HL-60/S4 (cell line): ENCODE results near the gene KRT15.
"Not testable (repeated sequence)": the region's sequence is repeated elsewhere in the genome, so short reads cannot be mapped to it uniquely, and the experiment has no call there.

Source experiments
- in situ Hi-C: fragments of 300-500 bp; cut with MboI; formaldehyde crosslinking; loops from 2 replicates; pipeline ENCODE4 v1.14.3; 2022; ENCODE audit warnings: low sequenced_read_pairs

Gene KRT15

GRCh38 chr17:41544935-41545334 is 26.2 kb upstream of the KRT15 start:
- in situ Hi-C loops: no loop called here

GRCh38 chr17:41544491-41544892 is 25.8 kb upstream of the KRT15 start:
- in situ Hi-C loops: no loop called here

GRCh38 chr17:41542786-41543185 is 24.1 kb upstream of the KRT15 start:
- in situ Hi-C loops: not testable (repeated sequence)

GRCh38 chr17:41542357-41542756 is 23.7 kb upstream of the KRT15 start:
- in situ Hi-C loops: no loop called here

GRCh38 chr17:41540921-41541625 is 22.4 kb upstream of the KRT15 start:
- in situ Hi-C loops: no loop called here

- in situ Hi-C loops: no loop called here
These were observed 21.4 kb upstream of the KRT15 start for GRCh38 chr17:41539979-41540701.

GRCh38 chr17:41539071-41539492 is 20.4 kb upstream of the KRT15 start:
- in situ Hi-C loops: no loop called here

- in situ Hi-C loops: no loop called here
These were observed 19.9 kb upstream of the KRT15 start for GRCh38 chr17:41538565-41538991.

- in situ Hi-C loops: no loop called here
These were observed 19.3 kb upstream of the KRT15 start for GRCh38 chr17:41537990-41538389.

- in situ Hi-C loops: no loop called here
These were observed 18.9 kb upstream of the KRT15 start for GRCh38 chr17:41537614-41537954.

- in situ Hi-C loops: no loop called here
These were observed 18.3 kb upstream of the KRT15 start for GRCh38 chr17:41536741-41537613.

- in situ Hi-C loops: no loop called here
These were observed 17.2 kb upstream of the KRT15 start for GRCh38 chr17:41535764-41536481.

- in situ Hi-C loops: no loop called here
These were observed 16.3 kb upstream of the KRT15 start for GRCh38 chr17:41534899-41535546.

- in situ Hi-C loops: no loop called here
These were observed 14.9 kb upstream of the KRT15 start for GRCh38 chr17:41533613-41534012.

GRCh38 chr17:41532947-41533570 is 14.4 kb upstream of the KRT15 start:
- in situ Hi-C loops: no loop called here

GRCh38 chr17:41531993-41532392 is 13.3 kb upstream of the KRT15 start:
- in situ Hi-C loops: no loop called here

- in situ Hi-C loops: no loop called here
These were observed 11.7 kb upstream of the KRT15 start for GRCh38 chr17:41530062-41531048.

- in situ Hi-C loops: no loop called here
These were observed 10.8 kb upstream of the KRT15 start for GRCh38 chr17:41529491-41529915.

- in situ Hi-C loops: no loop called here
These were observed 10.3 kb upstream of the KRT15 start for GRCh38 chr17:41528959-41529353.
